Right forelimb (tissue), 1 donor: ENCODE results near the gene NOL9.

Source experiments
- DNase-seq: peaks from one replicate; pipeline ENCODE4 v3.0.0-alpha.2; 2018

The NOL9 gene

GRCh38 chr1:6588893-6589520 lies 34.7 kb upstream of the NOL9 start:
- no peak for DNase-seq

- no peak for DNase-seq
These were observed 34.0 kb upstream of the NOL9 start for GRCh38 chr1:6588128-6588892.

DNA sequence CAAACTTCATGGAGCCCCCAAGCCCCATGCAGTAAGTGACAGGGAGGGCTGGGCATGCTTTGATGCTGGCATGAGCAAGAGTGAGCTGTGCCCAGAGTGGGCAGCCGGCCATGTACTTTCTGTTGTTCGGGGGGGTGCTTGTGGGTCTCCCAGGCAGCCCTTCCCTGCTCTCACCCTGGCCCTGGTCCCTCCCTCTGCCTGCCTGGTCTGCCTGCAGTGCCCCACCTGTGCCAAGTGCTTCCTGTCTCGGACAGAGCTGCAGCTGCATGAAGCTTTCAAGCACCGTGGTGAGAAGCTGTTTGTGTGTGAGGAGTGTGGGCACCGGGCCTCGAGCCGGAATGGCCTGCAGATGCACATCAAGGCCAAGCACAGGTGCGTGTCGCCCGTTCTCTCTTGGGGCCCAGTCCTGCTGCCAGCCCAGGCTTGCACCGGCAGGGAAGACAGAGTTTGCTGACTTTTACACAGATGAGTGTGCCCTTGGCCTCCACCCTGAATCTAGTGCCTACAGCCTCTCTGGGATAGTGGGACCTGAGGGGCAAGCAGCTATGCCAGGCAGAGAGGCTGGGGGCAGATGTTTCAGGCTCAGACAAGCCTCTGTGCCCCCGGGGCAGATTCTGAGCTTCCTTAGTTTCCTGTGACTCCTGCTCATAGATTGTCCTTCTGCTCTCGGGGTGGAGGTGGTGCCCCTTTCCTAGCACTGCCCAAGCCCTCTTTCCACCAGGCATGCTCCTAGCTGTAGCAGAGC lies 33.1 kb upstream of the NOL9 start:
- DNase-seq = peak; percentile 62

DNA sequence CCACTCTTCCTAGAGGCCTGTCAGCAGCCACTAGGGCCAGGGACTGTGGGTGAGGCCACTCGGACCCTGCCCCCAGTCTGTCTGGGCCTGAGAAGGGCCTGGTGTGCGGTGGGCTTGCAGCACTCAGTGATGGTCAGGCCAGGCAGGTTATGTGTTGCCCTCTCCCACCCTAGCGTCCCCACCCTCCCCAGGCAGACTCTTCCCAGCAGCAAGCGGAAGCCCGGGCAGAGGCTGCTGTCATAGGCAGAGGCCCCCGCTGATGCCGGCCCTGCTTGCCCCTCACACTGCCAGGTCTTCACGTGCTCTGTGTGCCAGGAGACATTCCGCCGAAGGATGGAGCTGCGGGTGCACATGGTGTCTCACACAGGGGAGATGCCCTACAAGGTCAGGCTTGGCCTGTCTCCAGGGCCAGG lies 32.1 kb upstream of the NOL9 start:
- no peak for DNase-seq

GRCh38 chr1:6585841-6586240 lies 31.5 kb upstream of the NOL9 start:
- no peak for DNase-seq

GRCh38 chr1:6585081-6585722 lies 30.9 kb upstream of the NOL9 start:
- no peak for DNase-seq

DNA sequence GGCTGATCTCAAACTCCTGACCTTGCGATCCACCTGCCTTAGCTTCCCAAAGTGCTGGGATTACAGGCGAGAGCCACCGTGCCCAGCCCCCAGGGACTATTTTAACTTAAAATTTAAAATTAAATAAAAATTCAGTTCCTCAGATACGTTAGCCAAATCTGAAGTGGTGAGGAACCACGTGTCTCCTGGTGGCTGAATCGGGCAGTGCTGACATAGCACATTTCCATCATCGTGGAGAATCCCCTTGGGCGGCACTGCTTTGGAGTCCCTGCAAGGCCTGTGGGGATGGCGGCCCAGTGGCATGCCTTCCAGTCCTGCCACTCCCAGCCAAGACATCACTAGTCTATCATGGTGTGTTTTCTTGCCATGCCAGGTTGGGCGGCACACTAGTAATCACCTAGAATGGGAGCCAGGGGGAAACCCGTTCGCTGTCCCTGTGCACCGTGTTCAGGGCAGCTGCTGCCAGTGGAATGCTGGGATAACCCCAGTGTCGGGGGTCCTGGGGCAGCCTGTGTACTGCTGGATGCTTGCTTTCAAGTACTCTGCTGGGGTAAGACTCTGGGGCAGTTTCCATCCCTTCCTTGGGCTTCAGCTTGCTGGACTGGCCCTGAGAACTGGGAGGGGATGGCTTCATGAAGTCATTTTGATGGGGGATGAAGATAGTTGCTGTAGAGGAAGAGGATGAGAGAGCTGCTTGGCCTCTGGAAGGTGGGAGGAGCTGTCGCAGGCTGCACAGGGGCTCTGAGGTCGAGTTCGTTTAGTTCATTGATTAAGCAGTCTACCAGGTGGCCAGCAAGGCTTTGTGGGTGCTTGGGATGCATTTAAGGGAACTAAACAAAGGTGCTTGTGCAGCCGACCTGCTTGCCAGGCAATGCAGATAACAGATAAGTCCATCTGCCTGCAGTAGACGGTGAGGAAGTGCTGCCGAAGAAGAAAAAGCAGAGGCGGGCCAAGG lies 30.1 kb upstream of the NOL9 start:
- DNase-seq = no peak

GRCh38 chr1:6582370-6582769 lies 28.1 kb upstream of the NOL9 start:
- no peak for DNase-seq

DNA sequence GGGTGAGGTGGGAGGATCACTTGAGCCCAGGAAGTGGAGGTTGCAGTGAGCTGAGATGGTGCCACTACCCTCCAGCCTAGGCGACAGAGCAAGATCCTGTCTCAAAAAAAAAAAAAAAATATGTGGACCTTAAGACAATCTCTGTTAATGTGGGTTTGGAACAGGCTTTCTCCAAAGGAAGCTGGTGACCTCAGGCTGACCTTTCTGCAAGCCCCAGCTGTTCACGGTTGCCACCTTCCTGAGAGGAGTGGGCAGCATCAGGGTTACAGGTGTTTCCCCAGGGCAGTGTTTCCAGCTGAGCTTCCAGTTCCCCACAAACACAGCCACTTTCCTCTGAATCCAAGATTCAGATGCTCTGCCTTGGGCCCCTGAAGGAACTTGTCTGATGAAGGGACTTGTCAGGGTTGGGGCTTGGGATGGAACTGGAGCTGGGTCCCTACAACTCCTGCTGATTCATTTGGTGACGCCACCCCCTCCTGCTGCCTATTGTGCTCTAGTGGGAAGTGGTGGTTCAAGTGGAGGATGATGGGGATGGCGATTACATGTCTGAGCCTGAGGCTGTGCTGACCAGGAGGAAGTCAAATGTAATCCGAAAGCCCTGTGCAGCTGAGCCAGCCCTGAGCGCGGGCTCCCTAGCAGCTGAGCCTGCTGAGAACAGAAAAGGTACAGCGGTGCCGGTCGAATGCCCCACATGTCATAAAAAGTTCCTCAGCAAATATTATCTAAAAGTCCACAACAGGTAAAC lies 27.4 kb upstream of the NOL9 start:
- DNase-seq = no peak

- DNase-seq = no peak
These were observed 26.5 kb upstream of the NOL9 start for GRCh38 chr1:6580593-6581409.

DNA sequence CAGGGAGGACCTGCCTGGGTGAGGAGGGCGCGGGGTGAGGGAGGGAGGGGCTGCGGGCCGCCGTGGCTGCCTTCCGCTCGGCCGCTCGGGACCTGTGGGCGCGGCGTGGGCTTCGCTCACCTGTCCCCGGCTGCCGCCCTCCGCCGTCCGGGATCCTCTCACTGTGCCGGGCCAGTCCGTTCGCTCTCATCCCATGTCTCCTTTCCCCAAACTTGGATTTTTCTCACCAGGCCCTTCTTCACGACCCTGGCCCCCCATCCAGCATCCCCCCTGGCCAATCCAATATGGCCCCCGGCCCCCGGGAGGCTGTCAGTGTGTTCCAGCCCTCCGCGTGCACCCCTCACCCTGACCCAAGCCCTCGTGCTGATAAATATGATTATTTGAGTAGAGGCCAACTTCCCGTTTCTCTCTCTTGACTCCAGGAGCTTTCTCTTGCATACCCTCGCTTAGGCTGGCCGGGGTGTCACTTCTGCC lies 25.8 kb upstream of the NOL9 start:
- no peak for DNase-seq

- DNase-seq = peak; percentile 100
These were observed 25.2 kb upstream of the NOL9 start, which contains the start of gene ZBTB48 for GRCh38 chr1:6579374-6580118. TSS of gene ZBTB48 (plus strand) at chr1:6579994. CDS start at chr1:6580610, 616 bp downstream.

DNA sequence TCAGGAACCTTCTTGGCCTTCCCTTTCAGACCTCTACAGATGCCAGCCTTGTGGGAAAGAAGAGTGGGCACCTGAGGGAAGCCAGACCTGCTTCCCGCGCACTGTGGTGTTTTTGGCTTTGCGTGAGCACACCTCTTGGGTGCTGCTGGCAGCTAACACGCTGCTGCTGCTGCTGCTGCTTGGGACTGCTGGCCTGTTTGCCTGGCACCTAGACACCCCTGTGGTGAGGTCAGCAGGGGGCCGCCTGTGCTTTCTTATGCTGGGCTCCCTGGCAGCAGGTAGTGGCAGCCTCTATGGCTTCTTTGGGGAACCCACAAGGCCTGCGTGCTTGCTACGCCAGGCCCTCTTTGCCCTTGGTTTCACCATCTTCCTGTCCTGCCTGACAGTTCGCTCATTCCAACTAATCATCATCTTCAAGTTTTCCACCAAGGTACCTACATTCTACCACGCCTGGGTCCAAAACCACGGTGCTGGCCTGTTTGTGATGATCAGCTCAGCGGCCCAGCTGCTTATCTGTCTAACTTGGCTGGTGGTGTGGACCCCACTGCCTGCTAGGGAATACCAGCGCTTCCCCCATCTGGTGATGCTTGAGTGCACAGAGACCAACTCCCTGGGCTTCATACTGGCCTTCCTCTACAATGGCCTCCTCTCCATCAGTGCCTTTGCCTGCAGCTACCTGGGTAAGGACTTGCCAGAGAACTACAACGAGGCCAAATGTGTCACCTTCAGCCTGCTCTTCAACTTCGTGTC lies 24.5 kb upstream of the NOL9 start:
- DNase-seq = no peak

GRCh38 chr1:6577831-6578525 lies 23.7 kb upstream of the NOL9 start:
- DNase-seq = no peak

DNA sequence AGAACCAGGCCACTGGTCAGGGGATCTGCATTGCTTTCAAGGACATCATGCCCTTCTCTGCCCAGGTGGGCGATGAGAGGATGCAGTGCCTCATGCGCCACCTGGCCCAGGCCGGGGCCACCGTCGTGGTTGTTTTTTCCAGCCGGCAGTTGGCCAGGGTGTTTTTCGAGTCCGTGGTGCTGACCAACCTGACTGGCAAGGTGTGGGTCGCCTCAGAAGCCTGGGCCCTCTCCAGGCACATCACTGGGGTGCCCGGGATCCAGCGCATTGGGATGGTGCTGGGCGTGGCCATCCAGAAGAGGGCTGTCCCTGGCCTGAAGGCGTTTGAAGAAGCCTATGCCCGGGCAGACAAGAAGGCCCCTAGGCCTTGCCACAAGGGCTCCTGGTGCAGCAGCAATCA lies 20.5 kb upstream of the NOL9 start:
- no peak for DNase-seq

GRCh38 chr1:6574025-6574620 lies 19.8 kb upstream of the NOL9 start:
- no peak for DNase-seq

DNA sequence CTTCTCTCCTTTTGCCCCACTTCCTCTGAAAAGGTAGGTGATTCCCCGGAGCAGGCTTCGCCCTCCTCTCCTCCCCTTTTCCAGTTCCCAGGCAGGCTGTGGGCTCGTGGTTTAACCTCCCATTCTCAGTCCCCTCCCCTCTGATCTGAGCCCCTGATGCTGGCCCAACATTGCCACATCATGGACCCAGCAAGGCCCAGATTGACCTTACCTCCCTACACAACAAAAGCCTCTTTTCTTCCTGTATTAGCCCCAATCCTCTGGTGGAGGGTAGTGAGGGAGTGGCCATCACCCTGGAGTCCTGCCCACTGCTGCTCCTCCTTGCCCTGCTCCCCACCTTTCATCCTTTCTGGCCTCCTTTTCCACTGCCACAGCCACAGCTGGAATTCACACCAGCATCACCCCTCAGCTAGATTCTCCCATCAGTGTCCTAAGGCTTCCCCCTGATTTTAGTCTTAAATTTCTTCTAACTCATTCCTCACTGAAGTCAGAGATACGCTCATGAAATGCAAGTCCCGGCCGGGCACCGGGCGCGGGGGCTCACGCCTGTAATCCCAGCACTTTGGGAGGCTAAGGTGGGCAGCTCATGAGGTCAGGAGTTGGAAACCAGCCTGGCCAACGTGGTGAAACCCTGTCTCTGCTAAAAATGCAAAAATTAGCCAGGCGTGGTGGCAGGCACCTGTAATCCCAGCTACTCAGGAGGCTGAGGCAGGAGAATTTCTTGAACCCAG lies 18.5 kb upstream of the NOL9 start:
- DNase-seq = no peak
